Thoracic aorta (tissue), 2 donors: ENCODE data around the gene AHI1. TPM values are rescaled to one million over a fixed set of nuclear protein-coding genes. Genes with fewer than 3 reads are reported as not detected.

Experiments used
- ATAC-seq: fragments of 150-250 bp; one replicate; pipeline ENCODE4 v1.8.0; 2017; ENCODE audit warnings: low read depth; ENCODE audit not compliant: insufficient number of reproducible peaks, low FRiP score
- DNase-seq: peaks from one replicate; pipeline ENCODE4 v3.0.0-alpha.2; 2020; ENCODE audit warnings: low spot score
- H3K27ac ChIP-seq, 2 donors: fragments of 200-600 bp; sonication (generic); 1 replicate in 1 of 2; 2 replicates in 1 of 2; pipeline ENCODE4 v1.5.1; 2016; ENCODE audit warnings: mild to moderate bottlenecking in 2 of 2, moderate library complexity in 2 of 2
- H3K27me3 ChIP-seq: fragments of 200-600 bp; sonication (generic); replicated peaks from 2 replicates; pipeline ENCODE4 v1.6.0; 2016; ENCODE audit warnings: mild to moderate bottlenecking; ENCODE audit not compliant: insufficient read depth
- H3K36me3 ChIP-seq: fragments of 200-600 bp; sonication (generic); one replicate; pipeline ENCODE4 v1.5.1; 2016
- H3K4me1 ChIP-seq, 2 donors: fragments of 200-600 bp; sonication (generic); 1 replicate in 1 of 2; 2 replicates in 1 of 2; pipeline versions ENCODE4 v1.5.1 to v1.6.0; 2016; ENCODE audit warnings: low read depth in 2 of 2, mild to moderate bottlenecking in 1 of 2; ENCODE audit not compliant: control insufficient read depth in 1 of 2
- H3K4me3 ChIP-seq: fragments of 200-600 bp; sonication (generic); 2 replicates; pipeline ENCODE4 v1.5.1; 2016; ENCODE audit warnings: mild to moderate bottlenecking
- H3K9me3 ChIP-seq: fragments of 200-600 bp; sonication (generic); 2 replicates; pipeline ENCODE4 v1.5.1; 2016
- total RNA-seq, 2 donors: library from RNA; depleted of rRNA; stranded (reverse); fragments of >200 nt; gene quantifications; one replicate each; pipeline versions ENCODE4 v1.1.0 to v1.2.3, GENCODE V29; 2016
- TF ChIP-seq, protein P1 (sequence below): fragments of 200-600 bp; sonication (generic); IDR thresholded peaks from one replicate; pipeline ENCODE4 v1.5.1; 2019; ENCODE audit warnings: antibody characterized with exemption

The AHI1 gene
- total RNA-seq, 2 donors from 2014 or later = 21.7 to 65.5 TPM

DNA sequence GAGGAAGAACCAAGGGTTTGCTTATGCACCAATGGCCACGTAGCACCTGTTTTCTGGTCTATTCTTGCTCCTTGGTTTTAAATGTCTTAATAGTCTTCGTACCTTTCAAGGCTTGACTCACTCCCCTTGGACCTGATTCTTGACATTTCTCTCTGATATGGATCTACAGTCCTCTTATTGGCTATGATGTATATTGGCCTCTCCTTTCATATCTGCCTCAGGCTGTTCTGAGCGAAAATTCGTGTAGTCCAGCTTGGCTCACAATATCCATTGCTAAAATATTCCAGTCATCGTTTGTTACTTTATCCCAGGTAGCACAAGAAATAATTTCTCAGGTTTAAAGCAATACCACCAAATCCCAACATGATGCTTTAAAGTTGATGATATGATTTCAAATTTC, 256.8 kb downstream of the AHI1 start:
- Histone ChIP-seq H3K4me3 (no peak overlapping the region), H3K9me3 (no peaks in the 10 kb centered on the region), H3K4me1 (no peaks in the 10 kb centered on the region), H3K27ac (no peak overlapping the region), H3K36me3 (no peaks in the 10 kb centered on the region), H3K27me3 (no peaks in the 10 kb centered on the region)
- TF ChIP-seq, protein P1, sequence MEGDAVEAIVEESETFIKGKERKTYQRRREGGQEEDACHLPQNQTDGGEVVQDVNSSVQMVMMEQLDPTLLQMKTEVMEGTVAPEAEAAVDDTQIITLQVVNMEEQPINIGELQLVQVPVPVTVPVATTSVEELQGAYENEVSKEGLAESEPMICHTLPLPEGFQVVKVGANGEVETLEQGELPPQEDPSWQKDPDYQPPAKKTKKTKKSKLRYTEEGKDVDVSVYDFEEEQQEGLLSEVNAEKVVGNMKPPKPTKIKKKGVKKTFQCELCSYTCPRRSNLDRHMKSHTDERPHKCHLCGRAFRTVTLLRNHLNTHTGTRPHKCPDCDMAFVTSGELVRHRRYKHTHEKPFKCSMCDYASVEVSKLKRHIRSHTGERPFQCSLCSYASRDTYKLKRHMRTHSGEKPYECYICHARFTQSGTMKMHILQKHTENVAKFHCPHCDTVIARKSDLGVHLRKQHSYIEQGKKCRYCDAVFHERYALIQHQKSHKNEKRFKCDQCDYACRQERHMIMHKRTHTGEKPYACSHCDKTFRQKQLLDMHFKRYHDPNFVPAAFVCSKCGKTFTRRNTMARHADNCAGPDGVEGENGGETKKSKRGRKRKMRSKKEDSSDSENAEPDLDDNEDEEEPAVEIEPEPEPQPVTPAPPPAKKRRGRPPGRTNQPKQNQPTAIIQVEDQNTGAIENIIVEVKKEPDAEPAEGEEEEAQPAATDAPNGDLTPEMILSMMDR = no peak
- DNase-seq = no peak
- ATAC-seq = no peak

DNA sequence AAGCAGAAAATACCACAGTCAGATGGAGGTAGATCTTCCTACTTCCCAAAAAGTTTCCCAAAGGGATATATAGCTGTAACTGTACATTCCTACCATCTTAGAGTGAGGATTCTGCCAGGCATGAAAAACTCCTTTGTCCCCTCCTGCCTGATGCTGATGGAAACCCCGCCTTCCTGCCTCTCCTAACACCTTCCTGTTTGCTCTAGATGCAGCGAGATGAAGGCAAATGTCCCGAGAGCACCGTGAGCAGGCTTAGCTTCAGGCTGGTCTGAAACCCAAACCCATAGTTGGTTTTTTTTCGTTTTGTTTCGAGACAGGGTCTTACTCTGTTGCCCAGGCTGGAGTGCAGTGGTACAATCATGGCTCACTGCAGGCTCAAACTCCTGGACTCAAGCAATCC, 260.8 kb downstream of the AHI1 start:
- H3K4me3 ChIP-seq = no peak overlapping the region
- no peaks in the 10 kb centered on the region for H3K4me1 ChIP-seq
- TF ChIP-seq, protein P1 = no peak
- no peak for ATAC-seq
- H3K27ac ChIP-seq = no peak overlapping the region
- H3K27me3 ChIP-seq = no peaks in the 10 kb centered on the region
- no peaks in the 10 kb centered on the region for H3K36me3 ChIP-seq
- no peaks in the 10 kb centered on the region for H3K9me3 ChIP-seq
- DNase-seq = no peak

DNA sequence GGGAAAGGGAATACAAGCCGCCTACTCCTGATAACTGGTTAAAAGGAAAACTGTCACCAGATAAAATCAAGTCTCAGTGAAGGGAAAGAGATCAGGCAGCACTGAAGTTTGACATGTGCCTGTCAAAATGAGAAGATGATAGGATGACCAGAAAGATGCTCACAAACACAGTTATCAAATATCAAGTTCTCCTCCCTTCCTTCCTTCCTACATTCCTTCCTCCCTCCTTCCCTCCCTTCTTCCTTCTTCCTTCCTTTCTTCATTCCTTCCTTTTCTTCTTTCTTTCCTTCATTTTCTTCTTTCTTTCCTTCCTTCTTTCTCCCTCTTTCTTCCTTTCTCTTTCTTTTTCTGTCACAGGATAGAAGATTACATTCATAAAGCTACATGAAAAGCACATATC, 261.2 kb downstream of the AHI1 start:
- H3K9me3 ChIP-seq = no peaks in the 10 kb centered on the region
- no peaks in the 10 kb centered on the region for H3K4me1 ChIP-seq
- ATAC-seq = no peak
- DNase-seq = no peak
- no peak overlapping the region for H3K4me3 ChIP-seq
- no peaks in the 10 kb centered on the region for H3K36me3 ChIP-seq
- TF ChIP-seq, protein P1 = no peak
- H3K27me3 ChIP-seq = no peaks in the 10 kb centered on the region
- H3K27ac ChIP-seq = no peak overlapping the region

DNA sequence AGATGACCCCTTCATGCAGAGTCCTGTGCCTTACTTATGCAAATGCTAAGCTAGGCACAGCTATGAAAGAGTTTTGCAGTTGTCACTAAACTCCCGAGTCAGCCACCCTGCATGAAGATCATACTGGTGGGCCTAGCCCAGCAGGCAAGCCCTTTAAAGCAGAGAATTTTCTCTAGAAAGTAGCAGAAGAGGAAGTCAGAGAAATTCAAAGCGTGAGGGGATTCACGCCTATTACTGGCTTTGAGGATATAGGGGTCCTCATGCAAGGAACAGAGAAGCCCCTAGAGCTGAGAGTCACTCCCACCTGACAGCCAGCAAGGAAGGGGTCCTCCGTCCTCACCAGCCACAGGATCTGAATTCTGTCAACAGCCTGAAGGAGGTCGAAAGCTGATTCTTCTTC, 261.8 kb downstream of the AHI1 start:
- no peaks in the 10 kb centered on the region for H3K4me1 ChIP-seq
- no peaks in the 10 kb centered on the region for H3K36me3 ChIP-seq
- H3K4me3 ChIP-seq = no peak overlapping the region
- DNase-seq (no peak), ATAC-seq (no peak)
- H3K9me3 ChIP-seq = no peaks in the 10 kb centered on the region
- H3K27me3 ChIP-seq = no peaks in the 10 kb centered on the region
- TF ChIP-seq, protein P1 = no peak
- no peak overlapping the region for H3K27ac ChIP-seq

DNA sequence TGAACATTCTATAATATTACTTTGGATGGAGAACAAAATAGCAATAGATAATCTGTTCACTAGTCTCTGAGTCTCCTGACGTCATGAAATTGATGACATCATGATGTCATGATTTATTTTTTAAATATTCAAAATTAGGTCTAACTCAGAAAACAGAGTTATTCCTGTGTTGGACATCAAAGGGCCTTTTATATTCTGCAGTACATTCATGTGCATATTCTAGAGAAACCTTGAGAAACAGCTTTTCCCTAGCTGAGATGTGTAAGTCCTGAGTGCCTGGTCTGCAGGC, 263.1 kb downstream of the AHI1 start:
- no peak overlapping the region for H3K4me3 ChIP-seq
- TF ChIP-seq, protein P1 = no peak
- ATAC-seq (no peak), DNase-seq (no peak)
- H3K9me3 ChIP-seq = no peaks in the 10 kb centered on the region
- no peaks in the 10 kb centered on the region for H3K27me3 ChIP-seq
- H3K4me1 ChIP-seq = no peaks in the 10 kb centered on the region
- no peaks in the 10 kb centered on the region for H3K36me3 ChIP-seq
- no peak overlapping the region for H3K27ac ChIP-seq
